Activated naive CD8-positive, alpha-beta T cell treated with anti-CD3 and anti-CD28 coated beads, Interleukin-2, amount 10 ng/mL, durations not matched to agents 7 days and 5 days (primary cell): ENCODE results near the gene PRR33. TPM values are rescaled to one million over a fixed set of nuclear protein-coding genes. Genes with fewer than 3 reads are reported as not detected.

Experiments used
- ATAC-seq: fragments of 150-1000 bp; cut with Tn5 transposase; one replicate; pipeline ENCODE4 v1.10.0; 2021; ENCODE audit warnings: low read depth, moderate library complexity
- POLR2A ChIA-PET: fragments of 350-600 bp; sonication (Branson Sonifier 250); formaldehyde crosslinking; loops from one replicate; lab custom pipeline; 2021; ENCODE audit warnings: antibody characterized with exemption; lab: Charles Lee
- DNase-seq: peaks from one replicate; pipeline ENCODE4 v3.0.0; 2021
- H3K27ac Mint-ChIP-seq: one replicate; pipeline ENCODE4 v1.8.0; 2022; ENCODE audit warnings: mild to moderate bottlenecking, mixed read lengths
- H3K27me3 Mint-ChIP-seq: one replicate; pipeline ENCODE4 v1.8.0; 2022; ENCODE audit warnings: mild to moderate bottlenecking, moderate library complexity, mixed read lengths
- H3K36me3 Mint-ChIP-seq: one replicate; pipeline ENCODE4 v1.8.0; 2021; ENCODE audit warnings: mild to moderate bottlenecking, mixed read lengths
- H3K4me1 Mint-ChIP-seq: one replicate; pipeline ENCODE4 v1.8.0; 2021; ENCODE audit warnings: mixed read lengths
- H3K4me3 Mint-ChIP-seq: one replicate; pipeline ENCODE4 v1.8.0; 2022; ENCODE audit warnings: mild to moderate bottlenecking, moderate library complexity, mixed read lengths
- H3K9me3 Mint-ChIP-seq: one replicate; pipeline ENCODE4 v1.8.0; 2021; ENCODE audit warnings: mixed read lengths
- total RNA-seq, 2 experiments: library from RNA; stranded (reverse); gene quantifications; one replicate each; pipeline ENCODE4 v1.2.3, GENCODE V29; 2021

The PRR33 gene
- total RNA-seq, 2 experiments from 2014 or later: not detected

DNA sequence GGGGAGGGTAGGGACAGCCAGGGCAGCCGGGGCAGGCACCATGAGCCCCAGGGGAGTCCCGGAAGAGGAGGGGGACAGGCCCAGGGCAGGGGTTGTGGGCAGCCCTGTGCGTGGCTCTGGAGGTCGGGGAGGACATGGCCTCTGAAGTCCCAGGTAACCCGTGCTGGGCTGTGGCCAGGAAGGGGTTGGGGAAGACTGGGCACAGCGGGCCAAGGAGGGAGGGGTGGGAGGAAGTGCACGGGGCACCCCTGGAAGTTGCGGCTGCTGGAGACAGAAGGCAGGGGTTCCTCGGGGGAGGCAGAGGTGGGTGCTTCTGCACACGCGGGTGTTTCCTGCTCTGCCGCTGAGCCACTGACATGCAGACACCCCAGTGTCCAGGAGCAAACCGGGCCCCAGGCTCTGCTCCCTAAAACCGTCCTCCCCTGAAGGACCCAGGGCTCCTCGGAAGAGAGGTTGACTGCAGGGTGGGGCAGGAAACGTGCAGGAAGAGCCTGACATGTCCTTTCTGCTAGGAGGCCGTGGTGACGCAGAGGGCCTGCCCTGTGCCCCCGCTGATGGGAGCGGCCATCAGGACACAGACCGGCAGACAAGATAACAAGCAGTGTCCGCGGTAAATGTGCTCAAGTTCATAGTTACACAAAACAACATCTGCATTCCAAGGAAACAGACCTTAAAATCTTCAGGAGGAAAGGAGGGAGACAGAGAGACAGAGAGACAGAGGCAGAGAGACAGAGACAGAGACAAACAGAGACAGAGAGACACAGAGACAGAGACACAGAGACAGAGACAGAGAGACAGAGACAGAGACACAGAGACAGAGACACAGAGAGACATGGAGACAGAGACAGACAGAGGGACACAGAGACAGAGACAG is 47.2 kb downstream of the PRR33 start:
- ATAC-seq (peak; percentile 57), DNase-seq (peak; percentile 62)
- Mint-ChIP-seq H3K27me3 (peaks cover 23% of the 10 kb centered on the region), H3K27ac (peak overlapping the region; percentile 89), H3K36me3 (no peaks in the 10 kb centered on the region), H3K4me1 (peaks cover 47% of the 10 kb centered on the region), H3K4me3 (peak overlapping the region; percentile 77), H3K9me3 (no peaks in the 10 kb centered on the region)
- POLR2A ChIA-PET: no interaction called here

DNA sequence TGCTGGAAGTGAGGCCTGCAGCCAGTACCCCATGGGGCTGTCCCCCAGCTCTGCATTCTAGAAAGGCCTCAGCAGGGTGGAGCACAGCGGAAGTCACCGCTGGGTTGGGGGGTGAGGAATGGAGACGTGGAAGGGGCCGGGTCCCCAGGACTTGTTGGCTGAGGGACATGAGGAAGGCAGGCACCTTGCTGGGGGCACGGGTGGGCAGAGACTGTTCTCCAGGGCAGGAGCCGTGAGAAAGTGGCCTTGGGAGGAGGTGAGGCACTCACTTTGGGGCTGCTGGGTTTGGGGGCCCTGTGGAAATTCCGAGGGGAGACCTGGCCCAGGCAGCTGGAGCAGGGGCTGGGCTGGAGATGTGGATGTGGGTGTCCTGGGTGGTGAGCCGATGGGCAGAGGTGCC is 47.9 kb downstream of the PRR33 start:
- Mint-ChIP-seq H3K4me1 (peaks cover 41% of the 10 kb centered on the region), H3K27me3 (peaks cover 19% of the 10 kb centered on the region), H3K4me3 (peak overlapping the region; percentile 77), H3K27ac (peak overlapping the region; percentile 89), H3K9me3 (no peaks in the 10 kb centered on the region), H3K36me3 (no peaks in the 10 kb centered on the region)
- ATAC-seq: no peak
- DNase-seq: no peak
- POLR2A ChIA-PET: interaction anchor here (2.5 kb wide), 1 partner anchor 9 kb away, joined by 19 read pairs; the partner anchor contains the start of gene LSP1

DNA sequence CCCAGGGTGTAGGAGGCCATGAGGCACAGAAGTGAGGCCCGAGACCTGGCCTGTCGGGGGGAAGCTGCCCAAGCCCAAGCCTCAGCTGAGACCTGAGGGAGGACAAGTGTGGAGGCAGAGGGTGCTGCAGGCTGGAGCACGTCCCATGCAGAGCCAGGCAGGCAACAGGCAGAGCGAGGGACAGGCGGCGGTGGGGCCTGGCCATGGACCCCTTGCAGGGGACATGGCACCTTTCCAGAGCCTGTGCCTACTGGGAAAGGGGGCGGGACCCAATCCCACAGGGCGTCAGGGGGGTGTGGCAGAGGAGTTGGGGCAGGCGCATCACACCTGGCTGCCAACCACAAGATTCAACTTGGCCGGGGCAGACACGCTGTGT is 48.6 kb downstream of the PRR33 start:
- ATAC-seq (no peak), DNase-seq (no peak)
- Mint-ChIP-seq H3K36me3 (no peaks in the 10 kb centered on the region), H3K9me3 (no peaks in the 10 kb centered on the region), H3K4me1 (peaks cover 39% of the 10 kb centered on the region), H3K27me3 (peaks cover 12% of the 10 kb centered on the region), H3K27ac (peak overlapping the region; percentile 89), H3K4me3 (peak overlapping the region; percentile 77)
- POLR2A ChIA-PET: interaction anchor here (2.5 kb wide), 1 partner anchor 10 kb away, joined by 19 read pairs; the partner anchor contains the start of gene LSP1

DNA sequence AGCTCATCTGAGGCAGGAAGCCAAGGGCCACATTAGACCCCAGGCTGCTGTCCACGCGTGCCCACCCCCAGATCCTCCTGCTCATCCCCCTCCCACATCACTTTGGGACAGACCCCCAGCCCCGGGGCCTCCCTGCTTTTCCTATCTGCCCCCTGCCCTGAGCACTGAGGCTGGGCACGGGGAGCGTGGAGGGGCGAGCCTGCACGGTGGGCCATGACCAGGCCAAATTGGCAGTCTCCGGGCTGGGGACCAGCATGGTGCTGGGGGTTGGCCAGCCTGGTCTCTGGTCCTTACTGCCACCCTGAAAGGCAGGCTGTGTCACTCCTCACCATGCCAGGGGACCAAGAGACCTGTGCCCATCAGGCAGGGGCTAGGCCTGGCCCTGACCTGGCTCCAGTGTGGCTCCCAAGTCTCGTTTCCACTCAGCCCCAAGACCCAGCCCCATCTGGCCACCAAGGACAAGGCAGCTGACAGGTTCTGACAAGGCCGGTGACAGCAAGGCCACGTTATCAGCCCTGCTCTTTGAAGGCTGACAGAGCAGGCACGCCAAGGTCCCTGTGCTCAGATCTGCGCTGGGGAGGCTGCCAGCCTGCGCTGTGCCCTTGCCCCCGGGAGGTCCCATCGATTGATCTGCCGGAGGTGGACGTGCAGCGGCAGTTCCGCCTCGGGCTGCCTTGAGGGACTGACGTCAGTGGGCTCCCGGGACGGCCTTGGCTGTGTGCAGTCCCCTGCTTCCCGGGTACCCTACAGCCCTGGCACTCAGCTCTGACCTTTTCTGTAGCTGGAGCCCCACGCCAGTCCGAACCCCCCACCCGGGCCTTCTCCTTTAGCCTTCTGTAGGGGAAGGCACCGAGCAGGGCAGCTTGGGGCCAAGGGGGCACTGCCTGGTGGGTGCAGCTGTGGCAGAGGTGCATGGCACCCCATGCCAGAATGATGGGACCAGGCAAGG is 49.3 kb downstream of the PRR33 start:
- DNase-seq (peak; percentile 39), ATAC-seq (no peak)
- H3K4me1 Mint-ChIP-seq: peaks cover 37% of the 10 kb centered on the region
- H3K9me3 Mint-ChIP-seq: no peaks in the 10 kb centered on the region
- H3K27ac Mint-ChIP-seq: no peak overlapping the region
- POLR2A ChIA-PET: interaction anchor here (2.5 kb wide), 1 partner anchor 11 kb away, joined by 19 read pairs; the partner anchor contains the start of gene LSP1
- peaks cover 10% of the 10 kb centered on the region for H3K27me3 Mint-ChIP-seq
- H3K36me3 Mint-ChIP-seq: no peaks in the 10 kb centered on the region
- no peak overlapping the region for H3K4me3 Mint-ChIP-seq

DNA sequence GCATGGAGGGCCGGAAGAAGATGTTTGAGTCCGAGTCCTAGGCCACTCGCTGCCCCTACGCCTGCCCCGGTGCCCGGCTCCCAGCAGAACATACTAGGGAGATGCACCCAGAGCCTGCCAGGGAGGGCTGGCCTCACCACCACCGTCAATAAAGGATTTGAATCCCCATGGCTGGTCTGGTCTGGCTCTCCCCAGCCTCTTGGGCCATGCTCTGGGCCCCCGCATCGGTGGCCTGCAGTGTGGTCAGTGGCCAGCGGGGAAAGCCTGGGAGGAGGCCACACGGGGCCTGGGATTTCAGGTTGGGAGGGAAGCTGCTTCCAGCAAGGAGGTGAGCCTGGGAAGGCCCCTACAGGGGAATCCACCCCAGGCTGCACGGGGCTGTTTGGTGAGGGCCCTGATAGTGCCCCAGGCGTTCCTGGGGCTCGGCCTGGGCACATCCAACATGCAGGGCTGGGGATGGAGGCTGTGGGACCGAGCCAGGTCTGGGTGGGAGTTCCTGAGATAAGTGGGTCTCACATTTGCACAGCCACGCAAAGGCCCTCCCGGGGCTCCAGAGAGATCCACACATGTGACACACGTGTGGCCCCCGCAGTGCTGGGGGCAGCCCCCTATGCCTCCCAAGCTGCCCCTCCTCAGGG is 50.1 kb downstream of the PRR33 start:
- H3K4me1 Mint-ChIP-seq: peaks cover 35% of the 10 kb centered on the region

DNA sequence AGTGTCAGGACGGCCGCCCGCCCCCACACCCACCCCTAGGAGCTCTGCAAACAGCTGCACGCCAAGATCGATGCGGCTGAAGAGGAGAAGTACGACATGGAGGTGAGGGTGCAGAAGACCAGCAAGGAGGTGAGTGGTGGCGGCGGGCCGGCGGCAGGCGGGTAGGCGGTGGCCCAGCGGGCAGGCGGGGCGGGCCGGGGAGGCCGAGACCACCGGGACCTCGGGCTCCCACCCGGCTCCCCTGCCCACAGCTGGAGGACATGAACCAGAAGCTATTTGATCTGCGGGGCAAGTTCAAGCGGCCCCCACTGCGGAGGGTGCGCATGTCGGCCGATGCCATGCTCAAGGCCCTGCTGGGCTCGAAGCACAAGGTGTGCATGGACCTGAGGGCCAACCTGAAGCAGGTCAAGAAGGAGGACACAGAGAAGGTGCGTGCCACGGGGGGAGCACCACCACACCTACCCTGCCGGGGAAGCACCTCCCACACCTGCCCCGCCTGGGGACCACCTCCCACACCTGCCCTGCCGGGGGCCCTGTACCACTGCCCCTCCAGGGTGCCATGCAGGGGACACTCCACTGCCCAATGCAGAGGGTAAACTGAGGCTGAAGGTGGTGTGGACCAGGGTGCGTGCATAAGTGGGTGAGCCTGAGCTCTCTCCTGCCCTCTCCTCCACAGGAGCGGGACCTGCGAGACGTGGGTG is 50.8 kb downstream of the PRR33 start:
- peaks cover 8% of the 10 kb centered on the region for H3K27me3 Mint-ChIP-seq
- no peak overlapping the region for H3K4me3 Mint-ChIP-seq
- H3K27ac Mint-ChIP-seq: no peak overlapping the region
- H3K4me1 Mint-ChIP-seq: peaks cover 35% of the 10 kb centered on the region
- ATAC-seq (no peak), DNase-seq (peak; percentile 37)
- H3K36me3 Mint-ChIP-seq: no peaks in the 10 kb centered on the region
- no peaks in the 10 kb centered on the region for H3K9me3 Mint-ChIP-seq
- POLR2A ChIA-PET: interaction anchor here (1.1 kb wide), 1 partner anchor 10 kb away, joined by 4 read pairs; no protein-coding TSS in a partner anchor

More for the DNA sequence above, 50.1 kb downstream of the PRR33 start:
- no peaks in the 10 kb centered on the region for H3K9me3 Mint-ChIP-seq
- H3K27ac Mint-ChIP-seq: no peak overlapping the region
- H3K27me3 Mint-ChIP-seq: peaks cover 8% of the 10 kb centered on the region
- POLR2A ChIA-PET: interaction anchor here (1.1 to 2.5 kb wide), 2 partner anchors 9 to 12 kb away, joined by 4 to 19 read pairs; partner anchors contain the start of gene LSP1
- DNase-seq (peak; percentile 40), ATAC-seq (no peak)
- no peaks in the 10 kb centered on the region for H3K36me3 Mint-ChIP-seq
- no peak overlapping the region for H3K4me3 Mint-ChIP-seq

DNA sequence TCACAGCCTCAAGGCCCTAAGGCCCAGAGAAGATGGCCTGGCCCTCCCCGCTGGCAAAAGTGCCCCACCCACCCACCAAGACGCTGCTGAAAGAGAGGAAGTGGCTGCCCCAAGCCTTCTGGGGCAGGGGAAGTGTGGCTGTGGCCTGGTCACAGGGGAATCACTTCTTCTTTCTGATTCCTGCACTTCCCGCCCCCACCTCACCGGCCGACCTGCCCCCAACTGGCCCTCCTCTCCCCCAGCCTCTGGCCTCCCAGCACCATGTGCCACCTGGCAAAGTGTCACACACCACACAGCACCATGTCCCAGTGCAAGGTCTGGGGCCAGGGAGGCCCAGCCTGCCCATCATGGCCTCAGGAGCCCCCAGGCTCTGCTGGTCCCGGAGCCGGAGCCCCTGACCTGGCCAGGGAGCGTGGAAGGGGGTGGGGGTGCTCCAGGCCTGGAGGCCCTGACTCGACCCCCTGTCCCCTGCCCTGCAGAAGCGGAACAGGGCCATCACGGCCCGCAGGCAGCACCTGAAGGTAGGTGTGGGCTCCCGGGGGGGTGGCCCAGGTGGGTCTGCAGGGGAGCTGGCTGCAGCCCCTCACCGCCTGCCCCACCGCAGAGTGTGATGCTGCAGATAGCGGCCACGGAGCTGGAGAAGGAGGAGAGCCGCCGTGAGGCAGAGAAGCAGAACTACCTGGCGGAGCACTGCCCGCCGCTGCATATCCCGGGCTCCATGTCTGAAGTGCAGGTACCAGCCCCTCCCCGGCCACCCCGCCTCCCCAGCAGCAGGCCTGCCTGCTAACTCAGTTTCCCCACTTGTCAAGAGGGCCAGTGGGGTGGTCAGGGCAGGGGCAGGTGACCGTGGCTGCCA is 51.5 kb downstream of the PRR33 start:
- DNase-seq (peak; percentile 55), ATAC-seq (no peak)
- H3K36me3 Mint-ChIP-seq: no peaks in the 10 kb centered on the region
- H3K27ac Mint-ChIP-seq: peak overlapping the region; percentile 70
- H3K4me3 Mint-ChIP-seq: peak overlapping the region; percentile 25
- POLR2A ChIA-PET: interaction anchor here (1.1 to 2.3 kb wide), 2 partner anchors 10 to 12 kb away, joined by 4 to 15 read pairs; partner anchors contain the start of gene LSP1
- peaks cover 29% of the 10 kb centered on the region for H3K4me1 Mint-ChIP-seq
- no peaks in the 10 kb centered on the region for H3K9me3 Mint-ChIP-seq
- H3K27me3 Mint-ChIP-seq: peaks cover 6% of the 10 kb centered on the region

DNA sequence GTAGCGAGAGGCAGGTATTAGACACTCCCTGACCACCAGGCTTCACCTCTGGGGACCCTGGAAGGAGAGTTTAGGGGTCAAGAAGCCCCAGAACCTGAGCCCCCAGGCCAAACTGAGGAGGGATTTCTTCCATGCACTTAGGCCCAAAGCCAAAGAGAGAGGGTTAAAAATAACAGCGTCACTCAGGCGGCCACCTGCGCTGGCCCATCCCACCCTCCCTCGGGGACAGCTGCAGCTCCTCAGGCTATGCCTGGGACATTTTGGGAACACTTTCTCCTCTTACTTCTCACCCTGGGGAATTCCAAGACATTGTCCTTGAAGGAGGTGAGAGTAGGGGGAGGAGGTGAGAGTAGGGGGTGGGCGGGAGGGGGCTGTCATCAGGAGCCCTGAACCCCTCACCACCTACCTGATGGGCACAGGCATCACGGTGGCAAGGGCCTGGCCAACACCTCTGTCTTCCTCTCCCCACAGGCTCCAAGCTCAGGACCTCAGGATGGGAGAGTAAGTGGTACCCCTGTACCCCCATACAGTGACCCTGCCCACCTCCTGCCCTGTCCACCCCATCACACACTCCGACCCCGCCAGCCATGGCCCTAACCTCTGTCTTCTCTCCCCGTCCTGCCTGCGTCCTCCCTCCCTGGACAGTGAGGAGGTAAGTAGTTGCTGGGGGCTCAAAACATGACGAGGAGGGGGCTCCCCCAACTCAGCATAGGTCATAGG is 52.3 kb downstream of the PRR33 start:
- POLR2A ChIA-PET: interaction anchor here (0.6 to 2.3 kb wide), 2 partner anchors 12 to 47 kb away, joined by 3 to 15 read pairs; partner anchors contain the start of gene LSP1

DNA sequence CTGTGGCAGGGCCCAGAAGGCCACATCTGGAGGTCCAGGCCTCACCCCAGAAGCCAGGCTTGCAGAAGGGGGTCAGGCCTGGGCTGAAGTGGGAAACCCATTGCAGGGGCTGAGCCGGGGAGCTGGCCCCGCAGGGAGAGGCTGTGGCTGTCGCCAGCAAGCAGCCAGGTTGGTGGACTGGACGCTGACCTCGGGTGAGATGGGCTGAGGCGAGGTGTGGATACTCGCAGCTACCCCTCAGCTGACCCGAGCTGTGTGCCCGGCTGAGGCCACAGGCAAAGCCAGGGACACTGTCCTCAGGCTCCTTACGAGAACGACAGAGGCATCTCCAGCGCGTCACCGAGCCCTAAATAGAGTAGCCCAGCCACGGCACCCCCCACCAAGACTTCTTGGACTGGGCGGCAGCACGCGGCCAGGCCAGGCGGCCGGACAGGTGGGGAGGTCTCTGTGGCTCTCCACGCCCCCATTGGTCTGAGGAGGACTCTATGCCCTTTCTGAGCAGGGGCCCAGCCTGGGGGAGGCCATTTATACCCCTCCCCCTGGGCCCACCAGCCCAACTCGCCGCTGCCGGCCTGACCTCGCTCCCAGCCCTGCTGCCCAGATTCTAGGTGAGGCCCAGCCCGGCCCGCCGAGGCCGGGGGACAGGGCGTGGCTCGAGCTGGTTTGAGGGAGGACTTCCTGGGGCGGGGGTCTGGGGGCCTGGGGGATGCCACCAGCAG is 53.1 kb downstream of the PRR33 start, which contains the start of gene TNNI2:
TNNI2 (plus strand) TSS at position 556 of the 719 bp plus-strand sequence. CDS start 716 bp downstream, outside the sequence.
- POLR2A ChIA-PET: interaction anchor here (2.3 kb wide), 1 partner anchor 13 kb away, joined by 15 read pairs; the partner anchor contains the start of gene LSP1
- no peaks in the 10 kb centered on the region for H3K9me3 Mint-ChIP-seq
- H3K27ac Mint-ChIP-seq: peak within 1 kb of the TSS; percentile 70
- H3K36me3 Mint-ChIP-seq: no peaks in the 10 kb centered on the region
- no peaks in the 10 kb centered on the region for H3K27me3 Mint-ChIP-seq
- peaks cover 13% of the 10 kb centered on the region for H3K4me1 Mint-ChIP-seq
- ATAC-seq (no peak), DNase-seq (no peak)
- peak within 1 kb of the TSS; percentile 25 for H3K4me3 Mint-ChIP-seq

More for the DNA sequence above, 52.3 kb downstream of the PRR33 start:
- ATAC-seq (no peak), DNase-seq (no peak)
- H3K27me3 Mint-ChIP-seq: no peaks in the 10 kb centered on the region
- H3K9me3 Mint-ChIP-seq: no peaks in the 10 kb centered on the region
- H3K4me3 Mint-ChIP-seq: peak overlapping the region; percentile 25
- peak overlapping the region; percentile 70 for H3K27ac Mint-ChIP-seq
- H3K36me3 Mint-ChIP-seq: no peaks in the 10 kb centered on the region
- peaks cover 21% of the 10 kb centered on the region for H3K4me1 Mint-ChIP-seq
